ENCODE data around the gene TMTC4.

TMTC4 gene

DNA sequence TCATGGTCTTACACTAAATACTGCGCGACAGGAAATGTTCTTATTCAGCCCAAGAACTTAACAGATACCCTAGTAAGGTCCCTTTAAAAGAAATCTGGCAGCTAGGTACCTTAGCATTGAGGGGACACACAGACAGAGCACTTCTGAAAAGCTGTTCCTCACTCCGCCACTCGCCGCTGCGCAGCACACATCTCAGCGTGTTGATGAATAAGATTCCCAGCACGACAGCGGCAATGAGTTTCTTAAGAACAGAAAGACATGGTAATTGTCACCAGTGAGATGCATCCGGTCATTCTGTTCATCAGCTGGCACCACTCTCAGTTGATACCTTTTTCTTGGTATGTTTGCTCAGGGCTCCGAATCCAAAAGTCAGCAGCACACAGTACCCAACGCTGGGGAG is 39.9 kb downstream of the TMTC4 start:
- H3F3A ChIP-seq (ENCODE audit: control insufficient read depth, insufficient read depth): no peaks in the 10 kb centered on the region
- no peak for TF ChIP-seq EZH2phosphoT487 (IDR thresholded peaks at IDR 0.05; ENCODE audit: borderline replicate concordance, low read length)
- TF ChIP-seq, protein P1, sequence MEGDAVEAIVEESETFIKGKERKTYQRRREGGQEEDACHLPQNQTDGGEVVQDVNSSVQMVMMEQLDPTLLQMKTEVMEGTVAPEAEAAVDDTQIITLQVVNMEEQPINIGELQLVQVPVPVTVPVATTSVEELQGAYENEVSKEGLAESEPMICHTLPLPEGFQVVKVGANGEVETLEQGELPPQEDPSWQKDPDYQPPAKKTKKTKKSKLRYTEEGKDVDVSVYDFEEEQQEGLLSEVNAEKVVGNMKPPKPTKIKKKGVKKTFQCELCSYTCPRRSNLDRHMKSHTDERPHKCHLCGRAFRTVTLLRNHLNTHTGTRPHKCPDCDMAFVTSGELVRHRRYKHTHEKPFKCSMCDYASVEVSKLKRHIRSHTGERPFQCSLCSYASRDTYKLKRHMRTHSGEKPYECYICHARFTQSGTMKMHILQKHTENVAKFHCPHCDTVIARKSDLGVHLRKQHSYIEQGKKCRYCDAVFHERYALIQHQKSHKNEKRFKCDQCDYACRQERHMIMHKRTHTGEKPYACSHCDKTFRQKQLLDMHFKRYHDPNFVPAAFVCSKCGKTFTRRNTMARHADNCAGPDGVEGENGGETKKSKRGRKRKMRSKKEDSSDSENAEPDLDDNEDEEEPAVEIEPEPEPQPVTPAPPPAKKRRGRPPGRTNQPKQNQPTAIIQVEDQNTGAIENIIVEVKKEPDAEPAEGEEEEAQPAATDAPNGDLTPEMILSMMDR (IDR thresholded peaks at IDR 0.05; ENCODE audit: low read depth, low read length, poor library complexity, severe bottlenecking): no peak

DNA sequence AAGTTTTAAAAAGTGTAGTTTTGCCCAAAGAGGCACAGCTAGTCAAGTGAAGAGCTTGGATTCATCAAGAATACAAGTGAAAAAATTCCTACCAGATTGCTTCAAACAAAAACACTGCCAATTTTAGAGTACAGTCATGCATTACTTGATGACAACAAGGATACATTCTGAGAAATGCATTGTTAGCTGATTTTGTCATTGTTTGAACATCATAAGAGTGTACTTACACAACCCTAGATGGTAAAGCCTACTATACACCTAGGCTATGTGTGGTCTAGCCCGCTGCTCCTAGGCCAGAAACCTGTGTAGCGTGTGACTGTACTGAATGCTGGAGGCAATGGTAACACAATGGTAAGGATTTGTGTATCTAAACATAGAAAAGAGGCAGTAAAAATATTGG is 41.1 kb downstream of the TMTC4 start:
- no peaks in the 10 kb centered on the region for H3K9me3 ChIP-seq (ENCODE audit: control insufficient read depth, insufficient read depth, low read length)
- no peaks in the 10 kb centered on the region for H3K4me1 ChIP-seq (ENCODE audit: control insufficient read depth, low read length)
- TF ChIP-seq, protein P1 (IDR thresholded peaks at IDR 0.05; ENCODE audit: low read depth, low read length, poor library complexity, severe bottlenecking): no peak
- TF ChIP-seq EZH2phosphoT487 (IDR thresholded peaks at IDR 0.05; ENCODE audit: borderline replicate concordance, low read length): no peak
- no peak overlapping the region for H3K4me3 ChIP-seq (ENCODE audit: low read length)
- H3K27me3 ChIP-seq (ENCODE audit: control insufficient read depth, low read length): no peaks in the 10 kb centered on the region
- no peak overlapping the region for H3K27ac ChIP-seq (ENCODE audit: low read depth, low read length)
- H4K20me1 ChIP-seq (ENCODE audit: control insufficient read depth, insufficient read depth, low read depth, low read length): no peaks in the 10 kb centered on the region
- no peak overlapping the region for H3K4me2 ChIP-seq (ENCODE audit: low read length)
- no peaks in the 10 kb centered on the region for H3K9me2 ChIP-seq (replicated peaks; ENCODE audit: control insufficient read depth, low read length)
- peaks cover 77% of the 10 kb centered on the region for H3K36me3 ChIP-seq (ENCODE audit: control insufficient read depth, low read length)
- no peaks in the 10 kb centered on the region for H3F3A ChIP-seq (ENCODE audit: control insufficient read depth, insufficient read depth)
- no peaks in the 10 kb centered on the region for H3K79me2 ChIP-seq (ENCODE audit: control insufficient read depth, low read length)

More for the DNA sequence above, 39.9 kb downstream of the TMTC4 start:
- H3K4me3 ChIP-seq (ENCODE audit: low read length): no peak overlapping the region
- H3K27me3 ChIP-seq (ENCODE audit: control insufficient read depth, low read length): no peaks in the 10 kb centered on the region
- H4K20me1 ChIP-seq (ENCODE audit: control insufficient read depth, insufficient read depth, low read depth, low read length): no peaks in the 10 kb centered on the region
- no peaks in the 10 kb centered on the region for H3K79me2 ChIP-seq (ENCODE audit: control insufficient read depth, low read length)
- H3K4me1 ChIP-seq (ENCODE audit: control insufficient read depth, low read length): no peaks in the 10 kb centered on the region
- H3K4me2 ChIP-seq (ENCODE audit: low read length): no peak overlapping the region
- no peaks in the 10 kb centered on the region for H3K9me2 ChIP-seq (replicated peaks; ENCODE audit: control insufficient read depth, low read length)
- H3K27ac ChIP-seq (ENCODE audit: low read depth, low read length): no peak overlapping the region
- H3K36me3 ChIP-seq (ENCODE audit: control insufficient read depth, low read length): peaks cover 75% of the 10 kb centered on the region
- H3K9me3 ChIP-seq (ENCODE audit: control insufficient read depth, insufficient read depth, low read length): no peaks in the 10 kb centered on the region

- H3K4me1 ChIP-seq (ENCODE audit: control insufficient read depth, low read length): no peaks in the 10 kb centered on the region
- H3K9me2 ChIP-seq (replicated peaks; ENCODE audit: control insufficient read depth, low read length): no peaks in the 10 kb centered on the region
- H3K79me2 ChIP-seq (ENCODE audit: control insufficient read depth, low read length): no peaks in the 10 kb centered on the region
- no peak overlapping the region for H3K4me3 ChIP-seq (ENCODE audit: low read length)
- no peak overlapping the region for H3K4me2 ChIP-seq (ENCODE audit: low read length)
- peaks cover 73% of the 10 kb centered on the region for H3K36me3 ChIP-seq (ENCODE audit: control insufficient read depth, low read length)
- no peaks in the 10 kb centered on the region for H3K27me3 ChIP-seq (ENCODE audit: control insufficient read depth, low read length)
- H4K20me1 ChIP-seq (ENCODE audit: control insufficient read depth, insufficient read depth, low read depth, low read length): no peaks in the 10 kb centered on the region
- H3K9me3 ChIP-seq (ENCODE audit: control insufficient read depth, insufficient read depth, low read length): no peaks in the 10 kb centered on the region
- no peaks in the 10 kb centered on the region for H3F3A ChIP-seq (ENCODE audit: control insufficient read depth, insufficient read depth)
- no peak overlapping the region for H3K27ac ChIP-seq (ENCODE audit: low read depth, low read length)
- no peak for TF ChIP-seq EZH2phosphoT487 (IDR thresholded peaks at IDR 0.05; ENCODE audit: borderline replicate concordance, low read length)
- TF ChIP-seq, protein P1 (IDR thresholded peaks at IDR 0.05; ENCODE audit: low read depth, low read length, poor library complexity, severe bottlenecking): no peak
Observed at GRCh38 chr13:100630555-100630954, 44.0 kb downstream of the TMTC4 start.

DNA sequence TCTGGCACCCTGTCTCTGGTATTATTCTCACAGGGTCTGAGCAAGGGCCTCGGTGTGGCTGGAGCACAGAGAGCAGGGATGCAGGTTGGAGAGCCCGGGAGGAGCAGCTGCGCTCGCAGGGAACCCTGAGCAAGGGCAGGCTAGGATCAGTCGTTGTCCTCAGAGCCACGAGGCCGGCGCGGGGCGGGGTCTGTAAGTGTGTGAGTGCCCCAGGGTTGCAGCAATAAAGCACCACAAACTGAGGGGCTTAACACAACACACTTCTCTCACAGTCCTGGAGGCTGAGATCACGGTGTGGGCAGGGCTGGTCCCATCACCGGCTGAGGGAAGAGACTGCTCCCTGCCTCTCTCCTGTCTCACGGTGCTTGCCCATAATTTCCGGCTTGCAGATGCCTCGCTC is 47.5 kb downstream of the TMTC4 start:
- TF ChIP-seq, protein P1 (IDR thresholded peaks at IDR 0.05; ENCODE audit: low read depth, low read length, poor library complexity, severe bottlenecking): no peak
- TF ChIP-seq EZH2phosphoT487 (IDR thresholded peaks at IDR 0.05; ENCODE audit: borderline replicate concordance, low read length): no peak
- Histone ChIP-seq H3K79me2 (ENCODE audit: control insufficient read depth, low read length) (no peaks in the 10 kb centered on the region), H3F3A (ENCODE audit: control insufficient read depth, insufficient read depth) (no peaks in the 10 kb centered on the region), H3K9me3 (ENCODE audit: control insufficient read depth, insufficient read depth, low read length) (no peaks in the 10 kb centered on the region), H4K20me1 (ENCODE audit: control insufficient read depth, insufficient read depth, low read depth, low read length) (no peaks in the 10 kb centered on the region), H3K4me1 (ENCODE audit: control insufficient read depth, low read length) (no peaks in the 10 kb centered on the region), H3K27me3 (ENCODE audit: control insufficient read depth, low read length) (no peaks in the 10 kb centered on the region), H3K9me2 (replicated peaks; ENCODE audit: control insufficient read depth, low read length) (no peaks in the 10 kb centered on the region), H3K27ac (ENCODE audit: low read depth, low read length) (no peak overlapping the region), H3K4me2 (ENCODE audit: low read length) (no peak overlapping the region), H3K36me3 (ENCODE audit: control insufficient read depth, low read length) (peaks cover 71% of the 10 kb centered on the region), H3K4me3 (ENCODE audit: low read length) (no peak overlapping the region)

All from DOHH2 (cell line).